VCaP (cell line): Measurements from ENCODE around the gene CYP2C19.
A peak's percentile ranks its signal among the peaks of the same experiment; 100 is the strongest.
"Not testable (repeated sequence)": the region's sequence is repeated elsewhere in the genome, so short reads cannot be mapped to it uniquely, and the experiment has no call there.

Source experiments
- H3K27ac ChIP-seq: fragments of 450-650 bp; 2 replicates; pipeline ENCODE4 v1.5.1; 2017
- CTCF ChIP-seq: fragments of 450-650 bp; conservative IDR thresholded peaks from 2 replicates; pipeline ENCODE4 v1.5.1; 2017; ENCODE audit warnings: mild to moderate bottlenecking, moderate library complexity

Gene CYP2C19

DNA sequence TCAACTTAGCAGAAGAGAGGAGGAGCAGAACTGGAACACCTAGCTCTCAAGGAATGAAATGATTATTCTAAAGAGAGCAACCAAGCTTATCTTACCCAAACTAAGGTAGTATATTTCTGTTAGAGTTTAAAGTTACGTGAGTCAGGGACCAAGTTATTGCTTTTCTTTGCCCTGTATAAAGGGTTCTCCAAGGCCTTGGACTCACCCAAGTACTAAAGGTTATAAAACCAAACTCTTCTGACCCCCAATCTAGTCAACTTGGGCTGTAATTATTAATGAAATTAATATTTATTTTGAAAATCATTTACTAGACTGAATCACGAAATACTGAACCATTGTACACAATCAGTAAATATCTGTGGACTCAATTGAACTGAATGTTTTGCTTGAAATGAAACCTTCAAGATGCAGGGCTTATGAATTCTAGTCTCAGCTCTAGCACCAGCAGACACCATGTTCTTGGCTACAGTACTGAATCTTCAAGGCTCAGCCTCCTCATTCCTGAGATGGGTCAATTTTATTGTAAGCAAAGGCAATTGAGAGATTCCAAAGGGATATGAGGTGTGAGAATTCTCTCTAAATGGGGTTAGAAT, 1.8 kb upstream of the CYP2C19 start:
- TF ChIP-seq CTCF = no peak
- no peak overlapping the region for H3K27ac ChIP-seq

DNA sequence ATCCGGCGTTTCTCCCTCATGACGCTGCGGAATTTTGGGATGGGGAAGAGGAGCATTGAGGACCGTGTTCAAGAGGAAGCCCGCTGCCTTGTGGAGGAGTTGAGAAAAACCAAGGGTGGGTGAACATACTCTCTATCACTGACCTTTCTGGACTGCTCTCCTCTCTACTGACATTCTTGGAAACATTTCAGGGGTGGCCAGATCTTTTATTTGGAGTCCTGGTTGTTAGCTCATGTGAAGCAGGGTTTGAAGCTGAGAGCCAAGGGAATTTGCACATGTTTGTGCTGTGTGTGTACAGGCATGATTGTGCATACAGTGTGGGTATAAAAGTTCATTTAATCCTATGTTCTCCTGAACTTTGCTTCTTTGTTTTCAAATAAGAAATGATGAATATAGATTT, 12.9 kb downstream of the CYP2C19 start:
- not testable (repeated sequence) for H3K27ac ChIP-seq

DNA sequence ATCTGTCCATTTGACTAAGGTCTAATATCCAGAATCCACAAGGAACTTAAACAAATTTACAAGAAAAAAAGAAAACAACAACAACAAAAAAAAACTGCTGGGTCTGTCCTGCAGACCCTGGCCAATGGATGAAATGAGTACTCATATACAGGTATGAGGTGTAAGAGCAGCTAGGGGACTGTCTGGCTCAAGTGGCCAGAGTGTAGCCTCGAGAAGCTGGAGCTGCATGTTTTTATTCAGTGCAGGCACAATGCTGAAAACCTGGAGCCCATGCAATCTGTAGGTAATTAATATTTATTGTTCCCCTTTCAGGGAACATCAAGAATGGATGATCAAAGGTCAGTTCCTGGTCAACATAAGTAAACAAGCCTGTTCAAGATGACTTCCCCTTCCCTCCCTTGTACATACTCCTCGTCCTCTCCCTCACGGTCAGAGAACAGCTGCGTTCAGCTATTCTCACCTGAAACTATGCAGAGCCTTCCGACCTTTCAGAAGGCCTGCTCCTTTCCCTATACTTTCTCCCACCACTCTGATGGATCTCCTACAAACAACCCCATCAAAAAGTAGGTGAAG, 15.5 kb downstream of the CYP2C19 start:
- peak overlapping the region; percentile 35 for H3K27ac ChIP-seq
- no peak for TF ChIP-seq CTCF

DNA sequence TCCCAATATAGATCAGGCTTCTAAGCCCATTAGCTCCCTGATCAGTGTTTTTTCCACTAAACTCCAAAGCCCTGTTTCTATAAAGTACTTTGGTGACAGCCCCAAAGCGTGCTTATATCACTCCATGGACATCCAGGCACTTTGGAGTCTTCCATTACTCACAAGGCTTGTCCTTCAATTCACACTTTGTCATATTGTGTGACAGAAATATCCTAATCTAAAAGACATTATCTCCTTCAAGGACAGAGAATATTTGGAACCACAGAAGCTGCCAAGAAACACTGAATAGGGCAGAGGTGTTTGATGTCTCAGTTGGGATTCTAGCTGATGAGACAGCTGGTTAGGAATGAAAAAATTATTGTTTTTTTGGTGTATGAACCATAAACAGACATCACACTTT, 18.4 kb downstream of the CYP2C19 start:
- no peak for TF ChIP-seq CTCF
- H3K27ac ChIP-seq = no peak overlapping the region

GRCh38 chr10:94784256-94784655, 21.8 kb downstream of the CYP2C19 start:
- no peak for TF ChIP-seq CTCF
- H3K27ac ChIP-seq = no peak overlapping the region

DNA sequence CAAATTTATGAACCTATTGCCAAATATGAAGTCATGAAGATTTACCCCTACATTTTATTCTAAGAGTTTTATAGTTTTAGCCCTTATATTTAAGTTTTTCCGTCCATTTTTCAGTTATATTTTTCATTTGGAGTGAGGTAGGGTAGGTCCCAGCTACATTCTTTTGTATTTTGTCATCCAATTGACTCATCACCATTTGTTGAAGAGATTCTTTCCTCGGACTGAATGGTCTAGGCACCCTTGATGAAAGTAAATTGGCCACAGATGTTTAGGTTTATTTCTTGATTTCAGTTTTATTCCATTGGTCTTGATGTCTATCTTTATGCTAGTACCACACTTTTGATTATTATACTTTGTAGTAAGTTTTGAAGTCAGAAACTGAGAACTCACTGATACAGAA, 22.7 kb downstream of the CYP2C19 start:
- H3K27ac ChIP-seq = no peak overlapping the region

GRCh38 chr10:94800551-94800950, 38.1 kb downstream of the CYP2C19 start:
- H3K27ac ChIP-seq = not testable (repeated sequence)

More for the DNA sequence above, 22.7 kb downstream of the CYP2C19 start:
- TF ChIP-seq CTCF = no peak

DNA sequence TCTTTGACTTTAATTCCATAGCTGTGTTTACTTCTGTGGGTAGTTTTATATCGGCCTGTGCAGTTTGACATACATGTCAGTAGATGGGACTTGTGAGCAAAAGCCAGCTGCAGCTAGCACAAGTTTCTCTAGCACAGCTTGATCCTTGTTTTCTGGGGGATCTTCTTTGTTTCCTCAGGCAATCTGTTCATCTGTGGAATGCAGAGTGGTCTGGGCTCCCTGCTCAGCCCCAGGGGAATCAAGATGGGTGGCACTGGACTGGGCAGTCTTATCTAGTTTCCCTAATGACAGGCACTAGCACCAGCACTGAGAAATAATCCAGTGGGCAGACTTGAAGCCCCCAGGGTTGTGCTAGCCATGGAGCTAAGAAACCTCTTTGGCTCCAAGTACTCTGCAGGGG, 40.8 kb downstream of the CYP2C19 start:
- H3K27ac ChIP-seq = no peak overlapping the region
- TF ChIP-seq CTCF = no peak

GRCh38 chr10:94830025-94830424, 67.5 kb downstream of the CYP2C19 start:
- H3K27ac ChIP-seq = not testable (repeated sequence)
